ENCODE measurements around the gene GNG12.

GRCh38 chr1:67835663-67836452, 2.6 kb upstream of the GNG12 start:
- TF ChIP-seq CTCF (IDR thresholded peaks at IDR 0.05) (no peak), POLR2A (IDR thresholded peaks at IDR 0.05) (no peak)
